Ovary (tissue), 9 donors: Measurements from ENCODE around the gene RPAP2. TPM values are rescaled to one million over a fixed set of nuclear protein-coding genes. Genes with fewer than 3 reads are reported as not detected.

Source experiments
- DNase-seq, 5 donors: peaks; one replicate each; pipeline ENCODE4 v3.0.0-alpha.2; 2019 to 2020
- H3K27ac ChIP-seq, 2 donors: fragments of 200-600 bp; one replicate each; pipeline versions ENCODE4 v1.5.1 to v1.8.0; 2019 to 2022
- H3K27me3 ChIP-seq: fragments of 200-600 bp; one replicate; pipeline ENCODE4 v1.8.0; 2022
- H3K36me3 ChIP-seq: fragments of 200-600 bp; sonication (generic); one replicate; pipeline ENCODE4 v1.5.1; 2019
- H3K4me1 ChIP-seq: one replicate; pipeline ENCODE4 v1.8.1; 2013; ENCODE audit warnings: mild to moderate bottlenecking, moderate library complexity; ENCODE audit not compliant: insufficient read depth
- H3K4me3 ChIP-seq: fragments of 200-600 bp; sonication (generic); one replicate; pipeline ENCODE4 v1.5.1; 2017
- H3K9me3 ChIP-seq, 2 donors: fragments of 200-600 bp in 1 of 2; sonication (generic) in 1 of 2; one replicate each; pipeline versions ENCODE4 v1.5.1 to v1.8.1; 2013 to 2019; ENCODE audit warnings: mild to moderate bottlenecking in 1 of 2, moderate library complexity in 1 of 2
- EP300 ChIP-seq: sonication (generic); formaldehyde crosslinking; IDR thresholded peaks from one replicate; pipeline ENCODE4 v1.6.1; 2017; ENCODE audit warnings: antibody characterized with exemption
- POLR2A ChIP-seq: fragments of 450-650 bp; IDR thresholded peaks from one replicate; pipeline ENCODE4 v1.6.1; 2017; ENCODE audit warnings: antibody characterized with exemption, mild to moderate bottlenecking, moderate library complexity
- WGBS, 3 donors: extraction: QIAGEN DNeasy Blood & Tissue Kit in 1 of 3; methylation state at CpG; one replicate each; pipeline versions ENCODE4 v1.1.5 to v1.1.7; 2013 to 2017; 5-methylcytosine and 5-hydroxymethylcytosine counted together
- intact Hi-C, 4 donors: fragments of 100-400 bp; cut with DNase I; formaldehyde crosslinking; loops; one replicate each; pipeline versions ENCODE4 v1.11.0 to v1.15.1; 2022 to 2023
- polyA plus RNA-seq, 2 donors: library from polyadenylated mRNA; stranded (reverse); fragments of 200-250 nt in 1 of 2; fragments of 350-450 nt in 1 of 2; fragmentation: Illumina TruSeq in 1 of 2; extraction: RNeasy Lipid Tissue Mini Kit (QIAGEN cat#74804) in 1 of 2; gene quantifications; one replicate each; pipeline ENCODE4 v1.2.3, GENCODE V29; 2013 to 2014
- small RNA-seq: library from RNA; depleted of rRNA; stranded (forward); fragments of <200 nt; gene quantifications from one replicate; pipeline ENCODE3, GENCODE V24; 2016
- total RNA-seq, 7 donors: library from RNA; depleted of rRNA in 2 of 7; stranded (reverse); fragments of >200 nt in 2 of 7; fragmentation: NEBNext Ultra II Directional in 3 of 7; extraction: Animal tissue kit (Norgen Biotek cat#: 25700) in 3 of 7; gene quantifications; one replicate each; pipeline versions ENCODE4 v1.1.0 to v1.2.4, GENCODE V29; 2016 to 2023
- TF ChIP-seq, protein P1 (sequence below), 3 donors: fragments of 450-650 bp in 2 of 3; fragments of 200-600 bp in 1 of 3; IDR thresholded peaks; one replicate each; pipeline versions ENCODE4 v1.5.1 to v1.8.0; 2016 to 2022; ENCODE audit warnings: antibody characterized with exemption in 3 of 3, mild to moderate bottlenecking in 1 of 3
- donor health status: DM: no; HTN: no; CAD: no; lungs with moderate emphysema.
- donor health status: DM: no; HTN: no; CAD: no.
- donor health status: Bipolar disorder and iron deficiency.
- donor health status: DM: yes; HTN: yes; CAD: no.
- donor health status: DM: no; HTN: no; CAD: no.
- donor health status: DM: yes; HTN: yes; CAD: no.

The RPAP2 gene
- total and polyA plus RNA-seq, 9 donors, result 6.3 to 46.4 (median 31.1) TPM

DNA sequence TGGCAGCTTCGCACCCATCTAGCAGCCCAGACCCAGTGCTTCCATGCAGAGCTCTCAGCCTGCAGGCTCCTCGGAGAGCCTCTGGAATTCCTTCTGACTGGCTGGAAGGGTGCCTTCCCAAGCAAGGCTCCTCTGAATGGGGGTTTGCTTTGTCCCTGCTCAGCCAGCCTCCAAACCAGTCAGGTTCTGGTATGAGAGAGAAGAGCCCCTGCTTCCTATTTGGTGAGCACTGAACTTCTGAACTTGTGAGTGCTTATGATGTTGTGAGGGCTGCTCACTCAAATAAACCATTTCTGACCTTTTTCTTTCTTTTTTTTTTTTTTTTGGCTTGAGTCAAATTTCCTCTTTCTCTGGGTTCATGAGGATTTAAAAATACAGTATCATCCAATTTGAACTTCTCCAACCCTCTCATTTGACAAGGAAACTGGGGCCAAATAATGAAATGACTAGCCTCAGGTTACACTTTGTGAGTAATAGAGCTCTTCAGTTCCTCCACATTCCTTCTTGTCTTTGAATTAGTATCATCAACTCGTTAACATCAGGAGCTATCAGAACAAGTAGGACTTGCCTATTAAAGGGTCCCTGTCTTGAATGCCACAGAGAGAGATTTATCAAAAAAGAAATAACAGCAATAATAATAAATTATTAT, 148.3 kb downstream of the RPAP2 start:
- 47 to 53% (median 50%) methylated on average over 3 of the region's 3 CpGs for WGBS, 3 donors
- DNase-seq, result no peak
- Histone ChIP-seq H3K36me3 (no peaks in the 10 kb centered on the region), H3K4me3 (no peak overlapping the region), H3K9me3 (no peaks in the 10 kb centered on the region), H3K27ac (no peak overlapping the region), H3K4me1 (no peaks in the 10 kb centered on the region), H3K27me3 (no peaks in the 10 kb centered on the region)
- intact Hi-C loops, result no loop called here
- TF ChIP-seq POLR2A (no peak), EP300 (no peak)
- TF ChIP-seq, protein P1, sequence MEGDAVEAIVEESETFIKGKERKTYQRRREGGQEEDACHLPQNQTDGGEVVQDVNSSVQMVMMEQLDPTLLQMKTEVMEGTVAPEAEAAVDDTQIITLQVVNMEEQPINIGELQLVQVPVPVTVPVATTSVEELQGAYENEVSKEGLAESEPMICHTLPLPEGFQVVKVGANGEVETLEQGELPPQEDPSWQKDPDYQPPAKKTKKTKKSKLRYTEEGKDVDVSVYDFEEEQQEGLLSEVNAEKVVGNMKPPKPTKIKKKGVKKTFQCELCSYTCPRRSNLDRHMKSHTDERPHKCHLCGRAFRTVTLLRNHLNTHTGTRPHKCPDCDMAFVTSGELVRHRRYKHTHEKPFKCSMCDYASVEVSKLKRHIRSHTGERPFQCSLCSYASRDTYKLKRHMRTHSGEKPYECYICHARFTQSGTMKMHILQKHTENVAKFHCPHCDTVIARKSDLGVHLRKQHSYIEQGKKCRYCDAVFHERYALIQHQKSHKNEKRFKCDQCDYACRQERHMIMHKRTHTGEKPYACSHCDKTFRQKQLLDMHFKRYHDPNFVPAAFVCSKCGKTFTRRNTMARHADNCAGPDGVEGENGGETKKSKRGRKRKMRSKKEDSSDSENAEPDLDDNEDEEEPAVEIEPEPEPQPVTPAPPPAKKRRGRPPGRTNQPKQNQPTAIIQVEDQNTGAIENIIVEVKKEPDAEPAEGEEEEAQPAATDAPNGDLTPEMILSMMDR (IDR thresholded peaks at IDR 0.05), result no peak

DNA sequence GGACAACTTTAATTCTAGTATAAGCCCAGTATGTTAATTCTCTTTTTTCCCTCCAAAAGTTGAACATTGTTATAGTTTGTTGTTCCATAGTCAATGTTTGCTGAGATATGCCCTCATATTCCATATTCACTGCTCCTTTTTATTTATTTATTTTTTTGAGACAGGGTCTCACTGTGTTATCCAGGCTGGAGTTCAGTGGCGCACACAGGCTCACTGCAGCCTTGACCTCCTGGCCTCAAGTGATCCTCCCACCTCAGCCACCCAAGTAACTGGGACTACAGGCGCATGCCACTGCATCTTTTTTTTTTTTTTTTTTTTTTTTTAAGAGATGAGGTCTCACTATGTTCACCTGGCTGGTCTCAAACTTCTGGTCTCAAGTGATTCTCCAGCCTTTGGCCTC, 149.1 kb downstream of the RPAP2 start:
- H3K9me3 ChIP-seq, result no peaks in the 10 kb centered on the region
- H3K4me3 ChIP-seq, result no peak overlapping the region
- no peak overlapping the region for H3K27ac ChIP-seq
- H3K27me3 ChIP-seq, result no peaks in the 10 kb centered on the region
- no peaks in the 10 kb centered on the region for H3K36me3 ChIP-seq
- no peak for DNase-seq
- TF ChIP-seq POLR2A (no peak), EP300 (no peak)
- intact Hi-C loops, result no loop called here
- WGBS, 3 donors, result 53 to 65% (median 63%) methylated on average over 2 of the region's 2 CpGs
- H3K4me1 ChIP-seq, result no peaks in the 10 kb centered on the region

Small RNA genes within 50 kb of the gene (small RNA-seq; reads per million reads assigned to genes)
- gene RN7SL824P, result not detected

Other genes starting within 250 kb of the RPAP2 start
- gene SETSIP, start 223.6 kb upstream of the RPAP2 start, total RNA-seq, result not detected
- not detected for gene SETSIP, start 223.6 kb upstream of the RPAP2 start, polyA plus RNA-seq
- 1 to 10 TPM; 2.0 to 7.7 (median 6.6) TPM for gene BTBD8, start 218.7 kb upstream of the RPAP2 start, total RNA-seq
- gene BTBD8, start 218.7 kb upstream of the RPAP2 start, polyA plus RNA-seq, result 1 to 10 TPM; 2.5 to 3.1 TPM
- not detected for gene C1orf146, start 81.1 kb upstream of the RPAP2 start, total RNA-seq
- not detected for gene C1orf146, start 81.1 kb upstream of the RPAP2 start, polyA plus RNA-seq
- 10 to 100 TPM in 4 of 7 donors, 1 to 10 TPM in 3; 4.7 to 14.6 (median 10.5) TPM for gene GLMN, start 72 bp upstream of the RPAP2 start, total RNA-seq
- 1 to 10 TPM; 5.5 to 7.7 TPM for gene GLMN, start 72 bp upstream of the RPAP2 start, polyA plus RNA-seq
- under 1 TPM in 6 of 7 donors, not detected in 1; 0.12 to 0.67 (median 0.33) TPM for gene GFI1, start 187.9 kb downstream of the RPAP2 start, total RNA-seq
- under 1 TPM; 0.16 to 0.92 TPM for gene GFI1, start 187.9 kb downstream of the RPAP2 start, polyA plus RNA-seq